Activated CD4-positive, alpha-beta T cell treated with anti-CD3 and anti-CD28 coated beads, Interleukin-2, amount 50 U/mL, for 4 hours (primary cell): ENCODE measurements around the gene TNFRSF14.
"Not testable (repeated sequence)": the region's sequence is repeated elsewhere in the genome, so short reads cannot be mapped to it uniquely, and the experiment has no call there.

Source experiments
- DNase-seq, 2 experiments: peaks; one replicate each; pipeline ENCODE4 v3.0.0-alpha.2; 2020

The TNFRSF14 gene

DNA sequence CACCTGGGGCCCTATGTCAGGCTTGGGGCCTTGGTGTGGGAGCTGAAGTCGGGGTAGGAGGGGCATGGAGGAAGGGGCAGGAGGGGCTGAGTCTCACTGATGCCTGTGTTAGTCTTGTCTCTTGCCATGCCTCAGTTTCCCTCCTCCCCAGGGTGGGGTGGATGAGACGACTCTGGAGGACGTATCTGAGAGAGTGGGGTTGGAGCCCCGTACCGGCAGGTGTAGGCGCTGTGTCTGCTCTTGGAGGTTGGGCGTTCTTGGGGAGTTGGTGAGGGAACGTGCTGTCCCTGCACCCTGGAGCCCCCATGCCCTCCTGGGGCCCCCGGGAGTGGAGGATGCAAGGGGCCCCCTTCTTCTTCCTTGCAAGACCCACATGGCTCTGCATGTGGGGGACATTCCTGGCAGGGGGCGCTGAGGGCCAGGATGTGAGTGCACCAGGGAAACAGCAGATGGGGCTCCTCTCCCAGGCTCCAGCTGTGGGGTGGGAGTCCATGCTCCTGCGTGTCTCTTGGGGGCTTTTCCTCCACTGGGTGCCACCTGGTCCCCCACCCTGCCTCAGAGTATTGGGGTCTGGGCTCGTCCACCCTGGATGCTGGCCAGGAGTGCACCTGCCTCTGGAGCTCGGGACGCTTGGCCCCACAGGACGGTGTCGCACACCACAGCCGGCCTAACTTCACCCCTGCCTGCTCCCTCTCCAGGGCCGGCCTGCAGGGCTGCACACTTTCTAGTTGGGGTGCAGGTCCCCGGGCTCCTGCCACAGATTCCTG, 1.4 kb upstream of the TNFRSF14 start:
- DNase-seq = peak; percentile 44 to 56

DNA sequence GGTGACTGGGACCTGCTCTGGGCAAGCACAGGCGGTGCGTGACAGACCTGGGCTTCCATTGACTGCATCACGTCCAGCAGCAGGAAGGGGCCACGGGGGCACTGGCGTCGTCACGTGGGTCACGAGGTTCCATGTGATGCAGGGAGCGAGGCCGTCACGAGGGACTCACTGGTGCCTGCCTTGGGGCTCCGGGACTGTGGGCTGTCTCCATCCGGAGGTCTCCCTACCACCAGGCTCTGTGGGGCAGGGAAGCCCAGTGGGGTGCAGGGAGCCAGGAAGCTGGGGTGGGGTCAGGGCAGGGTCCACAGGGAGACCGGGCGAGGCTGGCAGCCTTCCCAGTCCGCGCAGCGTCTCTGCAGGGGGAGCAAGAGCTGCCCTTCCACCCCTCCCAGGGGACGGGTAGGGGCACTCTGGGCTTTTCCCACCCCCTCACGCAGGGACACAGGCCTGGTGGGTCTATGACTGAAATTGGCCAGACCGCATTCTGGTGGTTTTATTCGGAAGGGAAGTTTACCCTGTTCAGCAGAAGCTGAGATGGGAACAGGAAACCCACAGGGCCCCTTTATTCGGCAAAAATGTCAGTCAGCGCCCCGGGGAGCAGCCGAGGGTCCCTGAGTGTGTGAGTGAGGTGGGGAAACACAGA, 416 bp upstream of the TNFRSF14 start:
- peak; percentile 52 to 56 for DNase-seq

DNA sequence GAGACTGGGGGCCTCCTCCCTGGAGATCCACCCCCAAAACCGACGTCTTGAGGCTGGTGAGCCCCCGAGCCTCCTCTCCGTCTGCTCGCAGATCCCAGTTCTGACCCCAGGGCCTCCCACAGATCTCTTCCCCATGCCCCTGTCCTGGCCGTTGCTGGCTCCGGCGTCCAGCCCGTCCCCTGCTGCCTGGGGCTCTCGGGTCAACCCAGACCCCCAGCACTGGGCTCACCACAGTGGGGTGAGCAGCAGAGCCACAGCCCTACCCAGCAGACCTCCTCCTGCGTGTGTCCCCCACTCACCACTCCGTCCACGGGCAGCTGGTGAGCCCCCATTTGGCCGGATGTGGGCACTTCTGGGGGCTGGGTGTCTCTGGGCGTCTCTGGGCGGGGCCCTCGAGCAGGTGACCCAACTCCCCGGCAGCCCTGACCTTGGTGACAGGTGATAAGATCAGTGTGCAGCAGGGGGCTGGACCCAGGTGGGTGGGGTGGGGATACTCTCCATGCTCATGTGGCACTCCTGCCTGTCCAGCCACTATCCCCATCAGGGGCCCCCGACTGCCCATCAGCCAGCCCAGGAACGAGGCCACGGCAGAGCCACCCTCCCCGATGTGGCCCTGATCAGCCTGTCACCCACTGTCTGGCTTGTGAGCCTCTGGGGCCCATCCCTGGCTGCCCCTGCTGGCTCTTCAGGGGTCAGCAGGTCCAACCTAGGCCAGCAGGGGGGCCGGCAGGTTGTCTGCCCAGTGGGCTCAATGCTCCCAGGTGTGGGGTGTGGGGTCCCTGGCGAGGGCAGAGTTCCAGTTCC, 709 bp downstream of the TNFRSF14 start:
- DNase-seq = no peak

DNA sequence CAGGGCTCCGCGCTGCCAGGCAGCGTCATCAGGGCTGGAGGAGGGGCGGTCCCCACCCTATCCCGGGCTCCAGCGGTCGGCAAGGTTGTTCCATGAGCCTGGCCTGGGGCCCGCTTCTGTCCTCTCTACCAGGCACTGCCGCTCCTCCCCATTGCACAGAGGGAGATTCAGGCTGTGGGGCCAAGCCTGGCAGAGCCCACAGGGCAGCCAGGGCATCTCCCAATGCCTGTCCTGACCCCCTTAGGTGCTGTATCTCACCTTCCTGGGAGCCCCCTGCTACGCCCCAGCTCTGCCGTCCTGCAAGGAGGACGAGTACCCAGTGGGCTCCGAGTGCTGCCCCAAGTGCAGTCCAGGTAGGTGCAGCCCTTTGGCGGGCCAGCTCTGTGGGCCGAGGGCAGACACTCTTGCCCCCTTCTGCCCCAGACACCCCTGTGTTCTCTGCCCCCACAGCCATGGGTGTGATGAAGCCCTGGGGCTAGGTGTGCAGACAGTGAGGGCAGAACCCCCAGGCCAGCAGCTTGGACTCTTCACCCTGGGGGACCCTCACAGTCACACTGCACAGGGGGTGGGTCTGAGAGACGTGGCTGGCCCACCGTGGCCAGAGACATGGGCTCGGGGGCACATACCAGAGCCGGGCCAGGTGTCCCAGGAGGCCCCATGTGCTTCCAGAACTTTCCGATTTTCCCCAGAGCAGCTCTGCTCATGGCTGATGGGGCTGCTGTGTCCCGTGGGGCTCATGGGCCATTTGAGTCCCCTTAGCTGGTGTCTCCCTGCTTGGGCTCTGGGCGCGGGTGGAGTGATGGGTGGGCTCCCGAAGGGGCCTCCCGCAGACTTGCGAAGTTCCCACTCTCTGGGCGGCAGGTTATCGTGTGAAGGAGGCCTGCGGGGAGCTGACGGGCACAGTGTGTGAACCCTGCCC, 1.6 kb downstream of the TNFRSF14 start:
- no peak for DNase-seq

DNA sequence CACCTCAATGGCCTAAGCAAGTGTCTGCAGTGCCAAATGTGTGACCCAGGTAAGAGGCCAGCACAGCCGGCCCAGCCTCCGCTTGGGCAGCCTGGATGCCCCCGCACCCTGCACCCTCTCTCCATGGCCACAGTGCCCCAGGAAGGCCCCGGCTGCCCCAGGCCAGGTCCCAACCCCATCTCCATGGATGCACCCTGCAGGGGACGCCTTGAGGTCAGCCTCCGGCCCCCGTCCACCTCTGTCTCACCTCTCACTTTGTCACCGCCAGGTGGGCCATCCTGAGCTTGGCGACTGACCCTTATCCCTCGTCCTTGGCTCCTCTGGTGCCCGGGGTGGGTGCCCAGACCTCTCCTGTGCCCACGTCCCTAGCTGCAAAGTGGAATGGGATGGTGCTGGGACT, 2.2 kb downstream of the TNFRSF14 start:
- no peak for DNase-seq

DNA sequence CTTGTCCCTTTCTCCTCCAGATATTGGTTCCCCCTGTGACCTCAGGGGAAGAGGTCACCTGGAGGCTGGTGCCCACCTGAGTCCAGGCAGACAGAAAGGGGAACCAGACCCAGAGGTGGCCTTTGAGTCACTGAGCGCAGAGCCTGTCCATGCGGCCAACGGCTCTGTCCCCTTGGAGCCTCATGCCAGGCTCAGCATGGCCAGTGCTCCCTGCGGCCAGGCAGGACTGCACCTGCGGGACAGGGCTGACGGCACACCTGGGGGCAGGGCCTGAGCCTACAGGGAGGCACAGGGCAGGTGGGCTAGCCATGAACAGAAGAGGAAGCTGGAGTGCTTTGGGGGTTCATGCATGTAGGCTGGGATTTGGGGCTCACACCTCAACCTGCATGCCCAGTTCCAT, 2.7 kb downstream of the TNFRSF14 start:
- no peak for DNase-seq

DNA sequence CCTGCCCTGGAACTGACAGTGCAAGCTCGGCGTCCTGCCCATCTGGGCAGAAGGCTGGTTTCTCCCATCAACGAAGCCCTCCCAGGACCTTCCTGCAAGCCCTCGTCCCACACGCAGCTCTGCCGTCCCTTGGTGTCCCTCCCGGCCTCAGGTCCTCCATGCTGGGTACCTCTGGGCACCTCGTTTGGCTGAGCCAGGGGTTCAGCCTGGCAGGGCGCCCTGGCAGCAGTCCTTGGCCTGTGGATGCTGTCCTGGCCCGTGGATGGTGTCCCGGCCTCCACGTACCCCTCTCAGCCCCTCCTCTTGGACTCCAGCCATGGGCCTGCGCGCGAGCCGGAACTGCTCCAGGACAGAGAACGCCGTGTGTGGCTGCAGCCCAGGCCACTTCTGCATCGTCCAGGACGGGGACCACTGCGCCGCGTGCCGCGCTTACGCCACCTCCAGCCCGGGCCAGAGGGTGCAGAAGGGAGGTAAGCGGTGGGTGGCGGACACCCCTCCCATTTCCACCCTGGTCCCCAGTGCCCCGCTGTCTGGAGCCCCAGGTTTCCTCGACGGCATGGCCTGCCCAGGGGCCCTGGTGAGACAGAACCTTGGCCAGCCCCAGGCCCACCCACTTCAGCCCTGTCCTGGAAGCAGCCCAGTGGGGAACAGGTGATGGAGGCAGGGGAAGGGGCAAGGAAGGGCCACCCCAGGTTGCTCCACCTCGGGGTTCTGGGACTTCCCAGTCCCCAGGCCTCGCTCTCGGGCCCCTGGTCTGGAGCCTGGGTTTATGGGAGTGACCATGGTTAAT, 3.5 kb downstream of the TNFRSF14 start:
- no peak for DNase-seq

DNA sequence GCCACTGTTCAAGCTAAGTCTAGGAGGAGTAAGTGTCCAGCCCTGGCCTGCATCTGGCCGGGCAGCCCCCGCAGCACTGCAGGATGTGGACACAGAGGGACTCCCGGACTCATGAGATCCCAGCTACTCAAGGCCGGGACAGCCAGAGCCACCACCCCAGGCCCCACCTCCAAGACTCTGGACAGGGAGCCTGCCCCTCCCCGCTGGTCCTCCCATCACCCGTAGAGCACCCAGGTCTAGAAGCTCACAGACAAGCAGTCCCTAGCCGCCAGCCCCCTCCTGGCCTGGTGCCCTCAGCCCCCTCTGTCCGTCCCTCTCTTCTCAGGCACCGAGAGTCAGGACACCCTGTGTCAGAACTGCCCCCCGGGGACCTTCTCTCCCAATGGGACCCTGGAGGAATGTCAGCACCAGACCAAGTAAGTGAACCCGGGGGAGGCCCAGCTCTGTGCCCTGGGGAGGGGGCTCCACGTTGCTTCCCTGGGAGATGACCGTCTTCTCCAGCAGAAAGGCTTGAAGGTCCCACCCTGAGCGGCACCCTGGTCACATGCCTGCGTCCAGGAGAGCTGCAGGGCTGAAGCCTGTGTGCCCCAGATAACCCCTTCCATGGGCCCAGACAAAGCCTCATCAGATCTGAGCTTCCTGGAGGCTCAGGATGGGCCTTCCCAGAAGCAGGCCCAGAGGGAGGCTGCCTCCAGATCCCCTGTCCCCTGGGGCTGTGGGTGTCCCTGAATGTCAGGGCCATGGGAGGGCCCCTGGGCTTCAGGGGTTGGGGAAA, 4.3 kb downstream of the TNFRSF14 start:
- DNase-seq = no peak

DNA sequence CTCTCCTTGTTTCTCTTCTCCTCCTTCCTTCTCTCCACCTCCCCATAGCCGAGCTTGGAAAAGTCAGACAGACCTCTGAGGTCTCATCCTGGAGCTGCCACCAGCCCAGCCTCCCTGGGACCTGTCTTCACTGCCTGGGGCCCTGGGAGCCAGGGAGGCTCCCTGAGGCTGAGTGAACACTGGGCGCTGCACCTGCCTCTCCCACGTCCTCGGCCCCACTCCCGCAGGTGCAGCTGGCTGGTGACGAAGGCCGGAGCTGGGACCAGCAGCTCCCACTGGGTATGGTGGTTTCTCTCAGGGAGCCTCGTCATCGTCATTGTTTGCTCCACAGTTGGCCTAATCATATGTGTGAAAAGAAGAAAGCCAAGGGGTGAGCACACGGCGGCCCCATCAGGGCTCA, 5.3 kb downstream of the TNFRSF14 start:
- no peak for DNase-seq

DNA sequence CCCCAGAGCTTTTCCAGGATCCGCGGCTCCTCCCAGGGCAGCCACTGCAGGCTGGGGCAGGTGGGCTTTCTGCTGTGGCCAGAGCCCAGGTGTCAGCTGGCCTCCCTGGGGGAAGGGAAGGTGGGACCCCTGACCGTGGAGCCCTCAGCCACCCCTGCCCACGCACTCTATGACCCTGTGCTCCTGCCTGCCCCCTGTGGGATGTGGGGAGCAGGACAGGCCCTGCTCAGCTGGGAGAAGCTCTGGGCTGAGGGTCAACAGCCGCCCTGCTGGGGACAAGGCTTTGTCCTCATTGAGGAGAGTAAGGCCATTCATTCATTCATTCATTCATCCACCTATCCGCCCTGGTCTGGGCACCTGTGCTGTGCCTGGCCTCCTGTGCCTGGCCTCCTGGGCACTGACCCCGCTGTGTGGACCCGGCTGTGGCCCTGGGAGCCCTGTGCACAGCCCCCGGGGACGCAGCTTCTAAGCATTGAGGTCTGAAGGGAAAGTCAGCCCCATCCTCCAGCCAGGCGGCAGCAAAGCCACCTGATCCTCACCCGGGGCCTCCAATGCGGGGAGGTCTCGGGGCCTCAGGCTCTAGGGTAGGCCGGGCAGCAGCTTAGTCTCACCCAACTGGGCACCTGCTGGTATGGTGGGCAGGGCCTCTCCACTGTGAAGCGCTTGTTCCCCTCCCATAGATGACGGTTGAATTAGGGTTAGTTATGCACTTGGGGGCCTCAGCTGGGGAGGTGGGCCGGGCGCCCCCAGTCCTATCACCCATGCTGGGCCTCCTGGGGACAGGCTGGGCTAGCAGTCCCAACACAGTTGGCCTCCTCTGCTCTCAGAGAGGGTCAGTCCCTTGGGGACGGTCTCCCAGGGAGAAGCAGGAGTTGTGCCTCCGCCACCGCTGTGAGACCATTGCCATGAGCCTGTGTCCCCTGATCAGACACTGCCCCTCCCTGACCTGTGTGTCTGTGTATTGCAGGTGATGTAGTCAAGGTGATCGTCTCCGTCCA, 6.0 kb downstream of the TNFRSF14 start:
- DNase-seq = no peak

DNA sequence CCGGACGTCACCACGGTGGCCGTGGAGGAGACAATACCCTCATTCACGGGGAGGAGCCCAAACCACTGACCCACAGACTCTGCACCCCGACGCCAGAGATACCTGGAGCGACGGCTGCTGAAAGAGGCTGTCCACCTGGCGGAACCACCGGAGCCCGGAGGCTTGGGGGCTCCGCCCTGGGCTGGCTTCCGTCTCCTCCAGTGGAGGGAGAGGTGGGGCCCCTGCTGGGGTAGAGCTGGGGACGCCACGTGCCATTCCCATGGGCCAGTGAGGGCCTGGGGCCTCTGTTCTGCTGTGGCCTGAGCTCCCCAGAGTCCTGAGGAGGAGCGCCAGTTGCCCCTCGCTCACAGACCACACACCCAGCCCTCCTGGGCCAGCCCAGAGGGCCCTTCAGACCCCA, 7.0 kb downstream of the TNFRSF14 start:
- DNase-seq = no peak

DNA sequence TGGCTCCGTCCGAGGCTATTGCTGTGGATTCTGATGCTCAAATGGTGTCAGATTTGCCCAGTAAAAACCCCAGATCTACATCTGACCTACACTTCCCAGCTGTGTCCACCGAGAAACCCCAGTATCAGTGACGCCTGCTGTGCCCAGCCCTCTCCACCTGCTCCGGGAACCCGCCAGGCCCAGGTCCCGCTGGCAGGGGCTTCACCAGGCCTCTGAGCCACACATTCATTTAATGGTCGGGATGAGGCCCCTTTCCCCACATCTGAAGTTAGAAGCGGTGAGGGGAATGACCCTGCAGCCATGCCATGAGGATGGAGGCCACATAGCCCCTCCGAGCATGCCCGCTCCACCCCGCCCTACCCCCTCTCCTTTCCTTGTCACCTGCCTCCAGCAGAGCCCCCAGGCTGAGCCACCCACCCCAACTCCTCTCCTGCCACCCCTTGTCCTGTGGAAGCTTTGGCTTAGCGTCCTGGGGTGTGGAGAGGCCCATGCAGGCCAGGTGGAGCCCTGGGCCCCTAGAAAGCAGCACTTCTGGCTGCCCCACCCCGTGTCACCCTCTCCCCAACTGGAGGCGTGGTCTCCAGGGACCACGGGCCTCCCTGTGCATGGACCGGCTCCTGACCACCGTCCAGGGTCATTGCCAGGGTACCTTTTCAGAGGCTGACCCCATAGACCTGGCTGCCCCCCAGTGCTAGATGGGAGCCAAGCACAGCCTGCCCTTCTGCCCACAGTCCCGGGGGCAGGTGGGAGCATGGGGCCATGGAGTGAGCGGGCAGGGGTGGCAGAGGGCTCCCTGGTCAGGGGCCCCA, 8.0 kb downstream of the TNFRSF14 start:
- DNase-seq = no peak

DNA sequence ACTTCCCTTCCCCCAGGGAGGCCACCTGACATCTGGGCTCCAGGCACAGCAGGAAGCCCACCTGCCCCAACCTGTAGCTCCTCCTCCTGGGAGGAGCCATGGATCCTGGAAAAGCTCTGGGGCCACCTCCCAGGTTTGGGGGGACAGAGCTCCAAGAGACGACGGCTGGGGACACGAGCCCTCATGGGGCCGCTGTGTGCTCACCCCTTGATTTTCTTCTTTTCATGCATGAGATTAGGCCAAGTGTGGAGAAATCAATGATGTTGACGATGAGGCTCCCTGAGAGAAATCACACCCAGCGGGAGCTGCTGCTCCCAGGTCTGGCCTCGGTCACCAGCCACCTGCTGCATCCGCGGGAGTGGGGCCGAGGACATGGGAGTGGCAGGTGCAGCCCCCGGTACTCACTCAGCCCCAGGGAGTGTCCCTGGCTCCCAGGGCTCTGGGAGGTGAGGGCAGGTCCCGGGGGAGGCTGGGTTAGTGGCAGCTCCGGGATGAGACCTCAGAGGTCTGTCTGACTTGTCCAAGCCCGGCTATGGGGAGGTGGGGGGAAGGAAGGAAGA, 8.7 kb downstream of the TNFRSF14 start:
- no peak for DNase-seq

DNA sequence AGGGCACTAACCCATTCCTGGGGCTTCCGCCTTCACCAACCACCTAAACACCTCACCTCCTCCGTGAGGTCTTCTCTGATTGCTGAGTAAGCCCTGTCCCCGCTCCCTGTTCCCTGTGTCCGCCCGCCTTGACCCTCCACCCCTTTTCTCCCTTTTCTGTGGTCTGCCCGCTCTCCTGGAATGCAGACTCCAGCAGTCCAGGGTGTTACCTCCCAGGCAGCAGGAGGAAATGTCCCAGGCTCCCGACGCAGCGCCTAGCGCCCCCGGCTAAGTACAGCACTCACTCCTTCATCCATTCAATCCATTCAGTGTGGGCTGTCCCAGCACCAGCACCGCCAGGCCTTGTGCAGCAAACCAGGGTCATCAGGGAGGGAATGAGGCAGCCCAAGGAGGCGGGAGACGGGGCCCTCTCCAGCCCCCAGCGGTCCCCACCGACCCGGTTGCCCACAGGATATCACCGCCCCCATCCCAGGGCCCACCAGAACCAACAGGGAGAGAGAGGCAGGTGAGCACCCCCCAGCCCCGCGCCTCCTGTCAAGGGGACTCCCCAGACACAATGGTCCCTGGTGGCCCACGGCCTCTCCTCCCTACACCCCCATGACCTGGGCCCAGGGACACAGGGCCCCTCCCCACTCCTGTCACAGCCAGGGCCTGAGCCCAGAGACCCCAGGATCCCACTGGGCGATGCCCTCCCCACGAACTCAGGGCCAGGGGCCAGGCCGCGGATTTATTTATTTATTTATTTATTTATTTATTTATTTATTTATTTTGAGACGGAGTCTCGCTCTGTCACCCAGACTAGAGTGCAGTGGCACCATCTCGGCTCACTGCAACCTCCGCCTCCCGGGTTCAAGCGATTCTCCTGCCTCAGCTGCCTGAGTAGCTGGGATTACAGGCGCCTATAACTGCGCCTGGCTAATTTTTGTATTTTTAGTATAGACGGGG, 10.2 kb downstream of the TNFRSF14 start:
- DNase-seq = no peak

DNA sequence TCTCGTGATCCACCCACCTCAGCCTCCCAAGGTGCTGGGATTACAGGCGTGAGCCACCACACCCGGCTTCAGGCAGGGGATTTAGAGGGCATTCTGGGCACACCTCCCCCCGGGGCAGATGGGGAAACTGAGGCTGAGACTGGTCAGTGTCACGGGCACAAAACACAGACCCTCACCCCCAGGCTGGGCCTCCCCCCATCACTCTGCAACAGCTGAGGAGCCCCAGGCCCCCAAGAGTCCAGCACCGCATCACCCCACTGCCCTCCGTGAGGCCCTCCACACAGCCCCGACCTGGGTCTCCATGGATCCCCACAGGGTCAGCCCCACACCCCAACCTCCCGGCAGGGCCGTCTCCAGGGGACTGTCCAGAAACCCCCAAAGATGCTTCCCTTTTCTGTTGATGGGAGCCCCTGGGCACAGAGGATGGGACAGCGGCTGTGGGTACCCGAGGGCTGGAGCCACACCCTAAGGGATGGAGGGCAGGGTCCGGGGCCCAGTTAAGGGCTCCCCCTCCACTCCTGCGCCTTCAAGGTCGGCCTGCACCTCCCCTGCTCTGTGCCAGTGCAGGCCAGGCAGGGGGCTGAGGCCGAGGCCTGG, 11.0 kb downstream of the TNFRSF14 start:
- DNase-seq = no peak

DNA sequence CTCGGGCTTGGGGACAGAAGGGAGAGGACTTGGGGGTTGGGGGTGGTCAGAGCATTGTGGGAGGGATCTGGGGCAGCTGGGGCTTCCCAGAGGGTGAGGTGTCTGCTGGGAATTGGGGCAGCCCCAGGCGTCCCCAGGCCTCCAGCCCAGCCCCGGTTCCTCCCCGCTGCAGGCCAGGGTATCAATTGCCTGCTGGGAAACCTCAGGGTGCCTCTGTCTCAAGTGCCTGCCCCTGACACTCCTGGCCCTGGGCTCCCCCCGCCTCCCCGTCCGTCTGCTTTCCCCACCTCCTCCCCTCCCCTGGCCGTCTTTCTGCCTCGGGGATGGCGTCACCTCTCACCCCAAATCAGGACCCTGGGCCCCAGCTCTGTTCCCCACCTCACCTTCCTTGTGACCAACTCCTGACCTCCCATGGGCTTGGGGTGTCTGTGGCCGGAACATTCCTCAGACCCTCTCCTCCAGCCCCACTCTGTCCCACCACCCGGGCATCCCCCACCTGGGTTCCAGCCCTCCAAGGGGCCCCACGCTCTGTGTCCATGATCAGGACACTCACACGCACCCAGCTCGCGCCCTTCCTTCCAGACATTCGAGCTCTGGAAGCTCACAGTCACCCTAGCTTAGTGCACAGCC, 12.1 kb downstream of the TNFRSF14 start:
- DNase-seq = not testable (repeated sequence)
